PC-9 (cell line): ENCODE results near the gene RDH13. TPM values are rescaled to one million over a fixed set of nuclear protein-coding genes. Genes with fewer than 3 reads are reported as not detected.

ENCODE experiments used
- BruUV-seq: library from RNA; stranded (reverse); fragments of 400-500 nt; replicated peaks from 2 replicates; lab custom pipeline; 2021; lab: Mats Ljungman, UMichigan
- CTCF ChIA-PET: fragments of 300-600 bp; sonication (Branson Sonifier 250); formaldehyde crosslinking; loops from one replicate; lab custom pipeline; 2022; ENCODE audit warnings: antibody characterized with exemption; lab: Charles Lee
- POLR2A ChIA-PET: fragments of 300-600 bp; sonication (Branson Sonifier 250); formaldehyde crosslinking; loops from one replicate; lab custom pipeline; 2022; ENCODE audit warnings: antibody characterized with exemption; ENCODE audit not compliant: unreplicated experiment; lab: Charles Lee
- DNase-seq, 2 experiments: peaks; one replicate each; pipeline versions ENCODE4 v3.0.0 to v3.0.0-alpha.2; 2015 to 2022; ENCODE audit warnings: mixed read lengths in 1 of 2
- H2AFZ ChIP-seq: fragments of 200-600 bp; sonication (generic); 2 replicates; pipeline ENCODE4 v1.8.1; 2017; ENCODE audit warnings: antibody characterized with exemption
- H3F3A ChIP-seq: fragments of 200-600 bp; sonication (generic); 2 replicates; pipeline ENCODE4 v1.8.1; 2017; ENCODE audit warnings: antibody characterized with exemption, mild to moderate bottlenecking, low read depth; ENCODE audit not compliant: insufficient read depth
- H3K27ac ChIP-seq: fragments of 200-600 bp; sonication (generic); 2 replicates; pipeline ENCODE4 v1.6.1; 2016; ENCODE audit warnings: mixed run types
- H3K27me3 ChIP-seq: fragments of 200-600 bp; sonication (generic); 2 replicates; pipeline ENCODE4 v1.6.1; 2016; ENCODE audit warnings: low read depth, mixed run types; ENCODE audit not compliant: insufficient read depth
- H3K36me3 ChIP-seq: fragments of 200-600 bp; sonication (generic); 2 replicates; pipeline ENCODE4 v1.6.1; 2016; ENCODE audit warnings: low read depth, mixed run types
- H3K4me1 ChIP-seq: fragments of 200-600 bp; sonication (generic); replicated peaks from 2 replicates; pipeline ENCODE4 v1.6.1; 2016; ENCODE audit warnings: mixed run types; ENCODE audit not compliant: insufficient read depth
- H3K4me2 ChIP-seq: fragments of 200-600 bp; sonication (generic); 2 replicates; pipeline ENCODE4 v1.6.1; 2017; ENCODE audit warnings: mixed run types
- H3K4me3 ChIP-seq: fragments of 200-600 bp; sonication (generic); 2 replicates; pipeline ENCODE4 v1.6.1; 2016; ENCODE audit warnings: mixed run types
- H3K79me2 ChIP-seq: fragments of 200-600 bp; sonication (generic); 2 replicates; pipeline ENCODE4 v1.6.1; 2017; ENCODE audit warnings: low read depth, mixed run types
- H3K9me2 ChIP-seq: fragments of 200-600 bp; sonication (generic); 2 replicates; pipeline ENCODE4 v1.8.1; 2017; ENCODE audit warnings: mild to moderate bottlenecking; ENCODE audit not compliant: insufficient read depth
- H3K9me3 ChIP-seq: fragments of 200-600 bp; sonication (generic); 2 replicates; pipeline ENCODE4 v1.8.1; 2016; ENCODE audit warnings: low read depth; ENCODE audit not compliant: insufficient read depth
- H4K20me1 ChIP-seq: fragments of 200-600 bp; sonication (generic); 2 replicates; pipeline ENCODE4 v1.8.1; 2017; ENCODE audit not compliant: insufficient read depth
- EZH2 ChIP-seq: fragments of 200-600 bp; sonication (generic); IDR thresholded peaks from 2 replicates; pipeline ENCODE4 v1.8.0; 2017; ENCODE audit warnings: antibody characterized with exemption, low read depth
- intact Hi-C: fragments of 100-400 bp; cut with micrococcal nuclease; formaldehyde crosslinking; loops from one replicate; pipeline ENCODE4 v1.10.0; 2022; ENCODE audit not compliant: unreplicated experiment
- total RNA-seq: library from RNA; stranded (reverse); gene quantifications from 2 replicates; pipeline ENCODE4 v1.2.3, GENCODE V29; 2021
- TF ChIP-seq, protein P1 (sequence below): fragments of 200-600 bp; sonication (generic); conservative IDR thresholded peaks from 2 replicates; pipeline ENCODE4 v1.6.1; 2017; ENCODE audit warnings: mixed run types, antibody characterized with exemption, mild to moderate bottlenecking, moderate library complexity

The RDH13 gene
- total RNA-seq, 1 experiment from 2014 or later: 39.8 TPM

DNA sequence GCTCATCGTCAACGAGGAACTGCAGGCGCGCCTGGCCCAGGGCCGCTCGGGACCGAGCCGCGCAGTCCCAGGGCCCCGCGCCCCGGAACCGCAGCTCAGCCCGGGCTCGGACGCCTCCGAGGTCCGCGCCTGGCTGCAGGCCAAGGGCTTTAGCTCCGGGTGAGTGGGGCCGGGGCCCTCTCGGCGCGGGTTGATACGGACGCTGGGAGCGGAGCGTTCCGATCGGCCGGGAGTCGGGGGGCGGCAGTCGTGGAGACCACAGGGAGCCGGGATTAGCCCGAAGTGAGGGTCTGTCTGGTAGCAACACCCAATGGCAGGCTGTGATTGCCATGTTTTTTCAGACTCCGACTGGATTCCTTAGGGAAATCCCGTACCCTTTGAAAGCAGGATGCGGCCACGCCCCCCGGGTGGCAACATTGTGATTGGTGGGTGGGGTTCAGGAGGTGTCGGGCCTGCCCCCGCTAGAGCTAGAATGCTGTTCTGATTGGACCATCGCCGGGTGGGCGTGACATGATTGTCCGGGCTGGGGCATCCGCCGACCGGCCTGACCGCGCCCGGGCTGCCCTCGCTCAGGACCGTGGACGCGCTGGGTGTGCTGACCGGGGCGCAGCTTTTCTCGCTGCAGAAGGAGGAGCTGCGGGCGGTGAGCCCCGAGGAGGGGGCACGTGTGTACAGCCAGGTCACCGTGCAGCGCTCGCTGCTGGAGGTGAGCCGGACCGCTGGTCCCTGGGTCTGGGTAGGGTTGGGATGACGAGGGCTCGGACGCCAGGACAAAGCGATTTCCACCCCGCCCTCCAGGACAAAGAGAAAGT lies 24.0 kb upstream of the RDH13 start:
- H3K79me2 ChIP-seq: no peaks in the 10 kb centered on the region
- H2AFZ ChIP-seq: no peak overlapping the region
- no peaks in the 10 kb centered on the region for H3K9me2 ChIP-seq
- H4K20me1 ChIP-seq: peaks cover 12% of the 10 kb centered on the region
- no peaks in the 10 kb centered on the region for H3K27me3 ChIP-seq
- no peak overlapping the region for H3K27ac ChIP-seq
- TF ChIP-seq, protein P1, sequence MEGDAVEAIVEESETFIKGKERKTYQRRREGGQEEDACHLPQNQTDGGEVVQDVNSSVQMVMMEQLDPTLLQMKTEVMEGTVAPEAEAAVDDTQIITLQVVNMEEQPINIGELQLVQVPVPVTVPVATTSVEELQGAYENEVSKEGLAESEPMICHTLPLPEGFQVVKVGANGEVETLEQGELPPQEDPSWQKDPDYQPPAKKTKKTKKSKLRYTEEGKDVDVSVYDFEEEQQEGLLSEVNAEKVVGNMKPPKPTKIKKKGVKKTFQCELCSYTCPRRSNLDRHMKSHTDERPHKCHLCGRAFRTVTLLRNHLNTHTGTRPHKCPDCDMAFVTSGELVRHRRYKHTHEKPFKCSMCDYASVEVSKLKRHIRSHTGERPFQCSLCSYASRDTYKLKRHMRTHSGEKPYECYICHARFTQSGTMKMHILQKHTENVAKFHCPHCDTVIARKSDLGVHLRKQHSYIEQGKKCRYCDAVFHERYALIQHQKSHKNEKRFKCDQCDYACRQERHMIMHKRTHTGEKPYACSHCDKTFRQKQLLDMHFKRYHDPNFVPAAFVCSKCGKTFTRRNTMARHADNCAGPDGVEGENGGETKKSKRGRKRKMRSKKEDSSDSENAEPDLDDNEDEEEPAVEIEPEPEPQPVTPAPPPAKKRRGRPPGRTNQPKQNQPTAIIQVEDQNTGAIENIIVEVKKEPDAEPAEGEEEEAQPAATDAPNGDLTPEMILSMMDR: no peak
- no peak for TF ChIP-seq EZH2
- POLR2A ChIA-PET: interaction anchor here (0.6 kb wide), 1 partner anchor 18 kb away, joined by 3 read pairs; no protein-coding TSS in a partner anchor
- CTCF ChIA-PET: interaction anchor here (0.6 kb wide), 1 partner anchor 542 kb away, joined by 16 read pairs; no protein-coding TSS in a partner anchor
- peaks cover 77% of the 10 kb centered on the region for H3F3A ChIP-seq
- H3K4me3 ChIP-seq: no peak overlapping the region
- H3K36me3 ChIP-seq: peaks cover 13% of the 10 kb centered on the region
- peak in 1 of 2 experiments; percentile 3 for DNase-seq
- BruUV-seq: no TSS peak
- intact Hi-C loops: no loop called here
- H3K4me2 ChIP-seq: no peak overlapping the region
- H3K4me1 ChIP-seq: no peaks in the 10 kb centered on the region
- H3K9me3 ChIP-seq: no peaks in the 10 kb centered on the region

DNA sequence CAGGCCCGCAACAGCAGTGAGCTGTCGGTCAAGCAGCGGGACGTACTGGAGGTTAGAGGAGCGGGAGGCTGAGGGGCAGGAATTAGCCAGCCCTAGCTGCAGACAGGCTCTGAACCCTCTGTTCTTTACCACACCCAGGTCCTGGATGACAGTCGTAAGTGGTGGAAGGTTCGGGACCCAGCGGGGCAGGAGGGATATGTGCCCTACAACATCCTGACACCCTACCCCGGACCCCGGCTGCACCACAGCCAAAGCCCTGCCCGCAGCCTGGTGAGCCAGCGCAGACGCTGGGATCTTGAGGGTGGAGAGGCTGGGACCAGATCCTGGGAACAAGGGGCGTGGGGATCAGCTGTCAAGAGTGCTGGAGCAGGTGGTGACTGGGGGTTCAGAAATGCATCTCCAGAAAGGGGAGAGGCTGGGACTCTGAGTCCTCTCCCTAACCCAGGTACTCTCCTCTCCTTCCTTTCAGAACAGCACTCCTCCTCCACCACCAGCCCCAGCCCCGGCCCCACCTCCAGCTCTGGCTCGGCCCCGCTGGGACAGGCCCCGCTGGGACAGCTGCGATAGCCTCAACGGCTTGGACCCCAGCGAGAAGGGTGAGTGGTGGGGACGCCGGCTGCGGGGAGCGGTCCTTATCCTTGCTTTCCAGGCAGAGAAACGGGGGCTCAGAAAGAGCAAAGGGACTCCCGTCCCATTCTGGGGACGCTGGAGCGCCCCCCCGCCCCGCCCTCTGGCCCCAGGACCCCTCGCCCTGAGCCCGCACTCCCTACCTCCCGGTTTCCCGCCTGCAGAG lies 23.2 kb upstream of the RDH13 start:
- Histone ChIP-seq H4K20me1 (peaks cover 12% of the 10 kb centered on the region), H3K36me3 (peaks cover 16% of the 10 kb centered on the region), H3K9me3 (no peaks in the 10 kb centered on the region), H3K27me3 (no peaks in the 10 kb centered on the region), H3K4me1 (no peaks in the 10 kb centered on the region), H3F3A (peaks cover 75% of the 10 kb centered on the region), H3K27ac (no peak overlapping the region), H3K4me2 (no peak overlapping the region), H3K79me2 (no peaks in the 10 kb centered on the region), H2AFZ (no peak overlapping the region), H3K9me2 (no peaks in the 10 kb centered on the region), H3K4me3 (no peak overlapping the region)
- CTCF ChIA-PET: no interaction called here
- BruUV-seq: no TSS peak
- POLR2A ChIA-PET: interaction anchor here (0.6 kb wide), 1 partner anchor 17 kb away, joined by 3 read pairs; no protein-coding TSS in a partner anchor
- intact Hi-C loops: no loop called here
- DNase-seq: peak in 1 of 2 experiments; percentile 22
- TF ChIP-seq EZH2: no peak
- TF ChIP-seq, protein P1: no peak

DNA sequence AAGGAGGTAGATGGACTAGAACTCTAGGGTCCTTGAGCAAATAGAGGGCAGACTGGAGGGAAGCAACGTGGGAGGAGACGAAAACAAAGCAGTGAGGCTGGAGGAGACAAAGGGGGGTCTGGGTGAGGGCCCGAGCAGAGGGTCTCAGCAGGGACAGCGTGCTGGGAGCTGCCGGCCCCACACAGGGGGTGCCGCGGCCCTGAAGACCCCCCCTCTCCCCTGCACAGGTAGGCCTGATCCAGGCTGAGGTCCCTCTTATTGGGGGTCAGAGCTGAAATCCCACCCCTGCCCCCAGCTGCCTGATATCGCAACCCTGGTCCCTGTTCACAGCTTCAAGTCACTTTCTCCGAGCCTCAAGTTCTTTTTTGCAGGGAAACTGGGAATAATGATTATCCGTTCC lies 21.5 kb upstream of the RDH13 start:
- Histone ChIP-seq H3K27ac (no peak overlapping the region), H3K27me3 (no peaks in the 10 kb centered on the region), H3F3A (peaks cover 76% of the 10 kb centered on the region), H3K4me3 (no peak overlapping the region), H3K9me3 (no peaks in the 10 kb centered on the region), H3K4me1 (no peaks in the 10 kb centered on the region), H4K20me1 (peaks cover 12% of the 10 kb centered on the region), H2AFZ (no peak overlapping the region), H3K79me2 (no peaks in the 10 kb centered on the region), H3K36me3 (peaks cover 16% of the 10 kb centered on the region), H3K4me2 (no peak overlapping the region), H3K9me2 (no peaks in the 10 kb centered on the region)
- no TSS peak for BruUV-seq
- intact Hi-C loops: no loop called here
- peak in 1 of 2 experiments; percentile 5 for DNase-seq
- TF ChIP-seq, protein P1: no peak
- TF ChIP-seq EZH2: no peak
- ChIA-PET POLR2A (interaction anchor here (0.5 to 0.6 kb wide), 2 partner anchors 72 to 657 kb away, joined by 4 to 7 read pairs; no protein-coding TSS in a partner anchor), CTCF (no interaction called here)
